Amygdala (tissue), 56 donors: ENCODE results near the gene SBNO2.

Experiments
- DNase-seq, 56 donors: peaks; one replicate each; lab custom pipeline; 2025; lab: John Stamatoyannopoulos, UW

Gene SBNO2

GRCh38 chr19:1170938-1171754, 2.9 kb downstream of the SBNO2 start:
- peak in 17 of 56 donors; percentile 5 to 58 (median 21) for DNase-seq

GRCh38 chr19:1169921-1170885, 3.9 kb downstream of the SBNO2 start:
- peak in 3 of 56 donors; percentile 9 to 15 (median 14) for DNase-seq

- no peak for DNase-seq
Observed at GRCh38 chr19:1169411-1169791, 4.7 kb downstream of the SBNO2 start.

GRCh38 chr19:1168572-1169410, 5.3 kb downstream of the SBNO2 start:
- DNase-seq, result peak in 21 of 56 donors; percentile 6 to 62 (median 33)

GRCh38 chr19:1167687-1168571, 6.1 kb downstream of the SBNO2 start:
- no peak for DNase-seq

- DNase-seq, result no peak
Observed at GRCh38 chr19:1166872-1167573, 7.0 kb downstream of the SBNO2 start.

GRCh38 chr19:1164684-1165531, 9.2 kb downstream of the SBNO2 start:
- no peak for DNase-seq

- no peak for DNase-seq
Observed at GRCh38 chr19:1163934-1164683, 10.0 kb downstream of the SBNO2 start.

- no peak for DNase-seq
Observed at GRCh38 chr19:1163283-1163933, 10.7 kb downstream of the SBNO2 start.

GRCh38 chr19:1162404-1163282, 11.4 kb downstream of the SBNO2 start:
- no peak for DNase-seq

GRCh38 chr19:1161716-1162115, 12.4 kb downstream of the SBNO2 start:
- DNase-seq, result no peak

- DNase-seq, result no peak
Observed at GRCh38 chr19:1159864-1160595, 14.0 kb downstream of the SBNO2 start.

- no peak for DNase-seq
Observed at GRCh38 chr19:1158885-1159448, 15.1 kb downstream of the SBNO2 start.
